ENCODE measurements around the gene ARID1B. TPM values are rescaled to one million over a fixed set of nuclear protein-coding genes. Genes with fewer than 3 reads are reported as not detected.

ARID1B gene
- total RNA-seq, 4 donors from 2014 or later: 157 to 315 (median 206) TPM

DNA sequence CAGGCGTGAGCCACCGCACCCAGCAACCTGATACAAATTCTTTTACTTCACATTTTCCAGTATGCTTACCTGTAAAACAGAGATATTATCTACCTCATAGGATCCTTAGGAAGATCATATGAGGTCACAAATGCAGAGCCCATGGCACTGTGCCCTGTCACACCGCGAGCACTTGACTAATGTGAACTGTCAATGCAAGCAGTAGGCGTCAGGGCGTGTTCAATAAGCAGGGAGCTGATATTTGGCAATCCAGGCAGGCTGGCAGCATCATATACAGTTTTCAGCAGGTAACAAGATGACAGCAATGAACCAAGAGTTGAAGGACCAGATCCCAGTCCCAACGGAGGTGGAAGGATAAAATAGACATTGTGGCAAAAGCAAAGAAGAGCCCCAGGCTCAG, 14.6 kb upstream of the ARID1B start:
- TF ChIP-seq, protein P1, sequence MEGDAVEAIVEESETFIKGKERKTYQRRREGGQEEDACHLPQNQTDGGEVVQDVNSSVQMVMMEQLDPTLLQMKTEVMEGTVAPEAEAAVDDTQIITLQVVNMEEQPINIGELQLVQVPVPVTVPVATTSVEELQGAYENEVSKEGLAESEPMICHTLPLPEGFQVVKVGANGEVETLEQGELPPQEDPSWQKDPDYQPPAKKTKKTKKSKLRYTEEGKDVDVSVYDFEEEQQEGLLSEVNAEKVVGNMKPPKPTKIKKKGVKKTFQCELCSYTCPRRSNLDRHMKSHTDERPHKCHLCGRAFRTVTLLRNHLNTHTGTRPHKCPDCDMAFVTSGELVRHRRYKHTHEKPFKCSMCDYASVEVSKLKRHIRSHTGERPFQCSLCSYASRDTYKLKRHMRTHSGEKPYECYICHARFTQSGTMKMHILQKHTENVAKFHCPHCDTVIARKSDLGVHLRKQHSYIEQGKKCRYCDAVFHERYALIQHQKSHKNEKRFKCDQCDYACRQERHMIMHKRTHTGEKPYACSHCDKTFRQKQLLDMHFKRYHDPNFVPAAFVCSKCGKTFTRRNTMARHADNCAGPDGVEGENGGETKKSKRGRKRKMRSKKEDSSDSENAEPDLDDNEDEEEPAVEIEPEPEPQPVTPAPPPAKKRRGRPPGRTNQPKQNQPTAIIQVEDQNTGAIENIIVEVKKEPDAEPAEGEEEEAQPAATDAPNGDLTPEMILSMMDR (IDR thresholded peaks at IDR 0.05): no peak
- no peak for TF ChIP-seq POLR2A (IDR thresholded peaks at IDR 0.05)
- intact Hi-C loops (cut with DNase I): no loop called here
- Histone ChIP-seq H3K27ac (no peak overlapping the region), H3K4me3 (replicated peaks in 1 of 3) (no peak overlapping the region), H3K4me1 (no peaks in the 10 kb centered on the region), H3K36me3 (no peaks in the 10 kb centered on the region), H3K27me3 (no peaks in the 10 kb centered on the region), H3K9me3 (no peaks in the 10 kb centered on the region)
- DNase-seq: no peak
- WGBS, 2 donors: 86 to 92% methylated on average over 7 of the region's 7 CpGs

DNA sequence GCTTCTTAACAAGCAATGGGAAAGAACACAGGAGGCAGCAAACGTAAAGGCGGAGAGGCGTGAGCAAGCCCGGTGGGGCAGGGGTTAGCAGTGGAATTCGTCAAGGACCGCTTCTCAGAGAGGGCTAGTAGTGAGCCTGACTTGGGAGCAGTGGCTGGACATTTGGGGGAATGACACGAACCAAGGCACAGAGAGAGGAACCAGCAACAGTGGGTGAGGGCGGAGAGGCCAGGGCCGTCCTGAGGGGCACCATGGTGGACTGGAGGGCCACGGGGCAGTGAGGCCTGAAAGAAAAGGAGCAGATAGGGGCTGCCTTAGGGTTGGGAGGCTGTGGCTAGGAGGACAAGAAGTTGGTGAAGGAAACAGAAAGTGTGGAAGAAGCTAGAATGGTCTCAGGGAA, 12.1 kb upstream of the ARID1B start:
- intact Hi-C loops (cut with DNase I): no loop called here
- Histone ChIP-seq H3K27me3 (no peaks in the 10 kb centered on the region), H3K4me3 (replicated peaks in 1 of 3) (no peak overlapping the region), H3K36me3 (no peaks in the 10 kb centered on the region), H3K4me1 (no peaks in the 10 kb centered on the region), H3K27ac (no peak overlapping the region), H3K9me3 (no peaks in the 10 kb centered on the region)
- no peak for DNase-seq
- 96 to 97% methylated on average over 10 of the region's 10 CpGs for WGBS, 2 donors
- TF ChIP-seq, protein P1 (IDR thresholded peaks at IDR 0.05): no peak
- TF ChIP-seq POLR2A (IDR thresholded peaks at IDR 0.05): no peak

DNA sequence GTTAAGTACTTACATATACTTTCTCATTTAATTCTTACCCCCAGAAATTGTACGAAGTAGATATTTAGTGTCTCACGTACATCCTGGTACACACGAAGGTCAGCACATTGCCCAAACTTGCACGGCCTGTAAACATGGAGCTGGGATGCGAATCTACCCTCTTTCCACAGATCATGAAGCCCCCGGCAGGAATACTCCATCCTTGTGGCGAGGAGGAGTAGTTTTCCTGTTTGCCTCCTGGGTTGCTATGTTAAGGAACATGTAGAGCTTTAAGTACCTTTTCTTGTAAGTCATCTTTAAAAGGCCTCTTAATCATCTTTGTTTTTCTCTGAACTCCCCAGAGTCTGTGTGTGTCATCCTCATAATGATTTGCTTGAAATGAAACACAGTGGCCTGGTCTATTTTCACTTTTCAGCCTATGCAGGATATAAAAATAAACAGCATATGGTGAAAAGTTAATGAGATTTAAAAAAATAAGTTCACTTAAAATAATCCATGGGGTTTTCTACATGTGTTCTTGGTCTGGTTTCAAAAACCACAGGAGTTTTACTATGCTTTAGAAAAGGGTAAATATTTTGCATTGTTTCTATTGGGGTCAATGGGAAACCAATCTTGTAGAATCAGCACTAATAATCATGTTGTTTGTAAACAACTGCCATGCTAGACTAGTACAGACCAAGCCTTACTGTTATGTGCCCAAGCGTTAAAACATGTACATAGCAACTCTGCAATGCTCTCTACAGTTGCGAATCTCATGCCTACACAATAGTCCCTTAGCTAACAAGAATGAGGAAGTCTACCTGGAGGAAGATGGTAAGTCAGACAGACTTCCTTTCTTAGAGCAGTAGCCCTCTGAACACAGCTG, 9.3 kb upstream of the ARID1B start:
- H3K4me3 ChIP-seq (replicated peaks in 1 of 3): no peak overlapping the region
- TF ChIP-seq, protein P1 (IDR thresholded peaks at IDR 0.05): no peak
- TF ChIP-seq POLR2A (IDR thresholded peaks at IDR 0.05): no peak
- H3K9me3 ChIP-seq: no peaks in the 10 kb centered on the region
- no peak overlapping the region for H3K27ac ChIP-seq
- H3K36me3 ChIP-seq: no peaks in the 10 kb centered on the region
- no peaks in the 10 kb centered on the region for H3K4me1 ChIP-seq
- intact Hi-C loops (cut with DNase I): no loop called here
- DNase-seq: no peak
- 90 to 92% methylated on average over 9 of the region's 9 CpGs for WGBS, 2 donors
- H3K27me3 ChIP-seq: no peaks in the 10 kb centered on the region

DNA sequence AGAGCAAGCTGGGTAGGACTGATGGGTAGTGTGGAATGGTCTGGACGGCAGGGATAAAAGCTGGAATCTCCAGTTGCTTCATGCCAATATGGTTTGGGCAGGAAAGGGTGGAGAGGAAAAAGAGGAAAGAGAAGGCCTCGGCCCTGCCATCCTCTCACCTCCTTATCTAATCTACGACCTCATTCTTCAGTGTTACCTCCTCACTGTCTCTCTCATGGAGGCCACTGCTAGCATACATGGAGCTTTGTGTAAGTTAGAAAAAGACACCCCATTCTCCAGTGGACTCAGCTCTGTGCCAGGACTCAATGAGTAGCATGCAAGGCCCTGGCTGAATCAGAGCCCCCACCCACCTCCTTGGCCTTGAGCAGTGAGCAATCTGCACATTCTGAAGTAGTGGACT, 6.1 kb upstream of the ARID1B start:
- H3K9me3 ChIP-seq: no peaks in the 10 kb centered on the region
- intact Hi-C loops (cut with DNase I): loop anchor here (10.0 kb wide), 1 partner anchor 404 kb away; no protein-coding TSS in a partner anchor
- H3K27me3 ChIP-seq: no peaks in the 10 kb centered on the region
- H3K4me3 ChIP-seq (replicated peaks in 1 of 3): no peak overlapping the region
- TF ChIP-seq, protein P1 (IDR thresholded peaks at IDR 0.05): no peak
- no peak for TF ChIP-seq POLR2A (IDR thresholded peaks at IDR 0.05)
- peaks cover 10 to 17% of the 10 kb centered on the region in 2 donors for H3K4me1 ChIP-seq
- no peak for DNase-seq
- no peak overlapping the region for H3K27ac ChIP-seq
- no peaks in the 10 kb centered on the region for H3K36me3 ChIP-seq
- WGBS, 2 donors: 75 to 82% methylated on average over 3 of the region's 3 CpGs

DNA sequence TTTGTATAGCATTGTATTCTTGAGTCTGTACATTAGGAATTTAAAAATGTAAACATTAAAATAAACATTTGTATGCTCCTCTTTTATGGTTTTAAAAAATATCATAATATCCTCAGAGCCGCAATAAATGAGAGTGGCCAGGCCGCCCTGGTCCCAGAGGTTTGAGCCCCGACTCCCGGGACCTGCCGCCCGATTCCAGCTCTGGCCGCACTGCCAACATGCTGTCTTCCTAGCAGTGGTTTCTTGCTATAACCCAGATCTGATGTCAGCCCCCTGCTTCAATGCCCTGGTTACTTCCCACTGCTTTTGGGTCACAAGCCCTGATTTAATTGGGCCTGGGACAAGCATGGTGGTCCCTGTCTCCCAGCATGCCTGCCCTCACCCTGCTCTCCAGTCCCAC, 5.4 kb upstream of the ARID1B start:
- 98% methylated on average over 7 of the region's 7 CpGs for WGBS, 2 donors
- DNase-seq: no peak
- Histone ChIP-seq H3K4me1 (peaks cover 15 to 18% of the 10 kb centered on the region in 2 donors), H3K9me3 (no peaks in the 10 kb centered on the region), H3K36me3 (no peaks in the 10 kb centered on the region), H3K27ac (no peak overlapping the region), H3K4me3 (replicated peaks in 1 of 3) (no peak overlapping the region), H3K27me3 (no peaks in the 10 kb centered on the region)
- TF ChIP-seq, protein P1 (IDR thresholded peaks at IDR 0.05): no peak
- no peak for TF ChIP-seq POLR2A (IDR thresholded peaks at IDR 0.05)
- intact Hi-C loops (cut with DNase I): loop anchor here (10.0 kb wide), 1 partner anchor 403 kb away; no protein-coding TSS in a partner anchor
